NCI-H146 treated with DMSO at 0.1 percent for 48 hours (cell line): ENCODE measurements around the gene METTL17.
"Not testable (repeated sequence)": the region's sequence is repeated elsewhere in the genome, so short reads cannot be mapped to it uniquely, and the experiment has no call there.

Experiments
- DNase-seq: peaks from one replicate; lab custom pipeline; 2025; ENCODE audit not compliant: unreplicated experiment; lab: John Stamatoyannopoulos, UW

Gene METTL17

DNA sequence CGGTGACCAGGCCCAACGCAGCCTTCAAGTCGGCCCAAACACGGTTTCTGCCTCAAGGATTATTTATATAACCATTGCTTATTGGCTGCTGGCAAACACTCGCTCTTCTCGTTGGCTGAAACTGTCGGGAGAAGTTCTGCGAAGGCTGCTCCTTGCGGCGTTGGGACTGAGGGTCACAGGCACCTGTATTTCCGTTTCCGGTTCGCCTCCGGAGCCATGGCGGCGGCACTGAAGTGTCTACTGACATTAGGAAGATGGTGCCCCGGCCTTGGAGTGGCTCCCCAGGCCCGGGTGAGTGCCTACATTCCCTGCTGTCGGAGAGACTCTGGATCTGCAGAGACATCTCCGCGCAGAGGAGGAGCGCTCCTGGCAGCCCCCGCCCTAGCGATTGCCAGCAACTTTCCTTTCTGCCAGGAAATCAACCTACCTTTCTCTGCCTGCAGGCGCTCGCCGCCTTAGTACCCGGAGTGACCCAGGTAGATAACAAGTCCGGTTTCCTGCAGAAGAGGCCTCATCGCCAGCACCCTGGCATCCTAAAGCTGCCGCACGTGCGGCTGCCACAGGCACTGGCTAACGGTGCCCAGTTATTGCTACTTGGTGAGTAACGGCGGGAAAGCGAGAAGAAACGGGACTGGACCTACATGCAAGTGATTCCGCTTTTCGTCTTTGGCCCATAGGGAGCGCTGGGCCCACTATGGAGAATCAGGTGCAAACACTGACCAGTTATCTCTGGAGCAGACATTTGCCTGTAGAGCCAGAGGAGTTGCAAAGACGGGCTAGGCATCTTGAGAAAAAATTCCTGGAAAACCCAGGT is at the start of gene METTL17:
Gene METTL17 (plus strand): TSS at position 194 of the 814 bp plus-strand sequence. CDS start 23 bp downstream, at position 217.
- peak; percentile 84 for DNase-seq

DNA sequence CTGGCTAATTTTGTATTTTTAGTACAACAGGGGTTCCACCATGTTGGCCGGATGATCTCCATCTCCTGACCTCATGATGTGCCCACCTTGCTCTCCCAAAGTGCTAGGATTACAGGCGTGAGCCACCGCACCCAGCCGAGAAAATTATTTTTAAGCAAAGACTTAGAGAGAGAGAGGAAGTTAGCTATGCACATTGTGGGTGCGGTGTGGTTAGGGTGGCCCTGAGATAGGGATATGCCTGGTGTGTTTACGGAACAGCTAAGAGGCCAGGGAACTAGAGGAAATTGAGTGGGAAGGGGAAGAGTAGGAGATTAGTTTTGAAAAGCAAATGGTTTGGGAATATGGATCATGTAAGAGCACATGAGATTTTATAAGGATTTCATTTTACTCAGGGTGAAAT is 44.6 kb upstream of the METTL17 start:
- DNase-seq = not testable (repeated sequence)

- not testable (repeated sequence) for DNase-seq
These were observed 43.1 kb upstream of the METTL17 start for GRCh38 chr14:20946707-20947106.

- not testable (repeated sequence) for DNase-seq
These were observed 34.8 kb upstream of the METTL17 start, which contains the start of gene RNASE2 for GRCh38 chr14:20954736-20955537. Gene RNASE2 (plus strand): TSS chr14:20955487. CDS start chr14:20955772, 285 bp downstream.

- not testable (repeated sequence) for DNase-seq
These were observed 34.3 kb upstream of the METTL17 start for GRCh38 chr14:20955538-20955873.

GRCh38 chr14:20956376-20956976 is 33.3 kb upstream of the METTL17 start:
- DNase-seq = no peak

DNA sequence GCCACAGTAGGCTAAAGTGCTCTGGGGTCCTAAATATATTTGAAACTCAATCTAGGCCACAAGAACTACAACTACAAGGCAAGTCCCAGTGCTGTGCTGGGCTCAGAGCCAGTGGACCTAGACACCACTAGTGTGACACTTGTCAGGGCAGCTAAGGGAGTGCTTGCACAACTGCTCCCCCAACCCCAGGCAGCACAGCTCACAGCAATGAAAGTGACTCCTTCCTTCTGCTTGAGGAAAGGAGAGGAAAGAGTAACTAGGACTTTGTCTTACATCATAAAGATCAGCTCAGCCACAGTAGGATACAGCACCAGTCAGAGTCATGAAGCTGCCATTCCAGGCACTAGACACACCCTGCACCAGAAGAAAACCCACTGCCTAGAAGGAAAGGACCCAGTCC is 30.8 kb upstream of the METTL17 start:
- DNase-seq = not testable (repeated sequence)

GRCh38 chr14:20969336-20969735 is 20.4 kb upstream of the METTL17 start:
- no peak for DNase-seq

GRCh38 chr14:20970647-20970982 is 19.2 kb upstream of the METTL17 start:
- no peak for DNase-seq

DNA sequence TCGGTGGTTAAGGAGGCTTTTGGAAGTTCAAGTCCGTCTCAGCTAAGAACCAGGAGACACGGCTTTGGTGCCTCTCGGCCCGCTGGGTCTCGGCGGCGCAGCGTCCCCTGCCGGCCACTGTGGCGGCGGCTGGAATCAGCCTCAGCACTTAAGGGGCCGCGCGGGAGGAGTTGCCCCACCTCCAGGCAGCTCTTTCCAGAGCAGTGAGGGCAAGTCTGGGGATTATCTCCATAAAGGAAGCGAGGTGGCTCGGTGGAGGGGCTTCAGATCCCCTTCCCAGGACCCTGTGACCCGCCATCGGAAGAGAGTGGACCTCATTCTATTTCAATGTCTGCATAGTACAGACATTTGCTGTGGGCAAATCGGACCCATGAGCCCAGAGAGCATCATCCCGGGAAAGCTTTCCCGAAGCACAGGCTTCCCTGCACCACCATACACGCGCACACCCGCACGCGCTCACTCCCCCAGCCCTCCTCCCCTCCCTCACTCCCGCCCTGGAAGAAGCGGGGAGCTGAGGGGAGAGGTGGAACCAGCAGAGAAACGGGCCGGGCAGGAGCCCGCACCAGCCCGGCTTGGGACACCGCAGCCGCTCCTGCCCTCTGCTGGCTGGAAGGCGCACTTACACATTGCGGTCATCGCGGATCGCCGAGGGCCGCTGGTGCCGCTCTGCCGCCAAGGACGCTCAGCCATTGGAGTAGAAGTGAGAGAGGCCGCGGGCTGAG is 18.6 kb upstream of the METTL17 start:
- peak; percentile 57 for DNase-seq

GRCh38 chr14:20971705-20972021 is 18.1 kb upstream of the METTL17 start:
- no peak for DNase-seq

GRCh38 chr14:20973501-20973900 is 16.3 kb upstream of the METTL17 start:
- no peak for DNase-seq

- no peak for DNase-seq
These were observed 13.5 kb upstream of the METTL17 start for GRCh38 chr14:20976291-20976690.

DNA sequence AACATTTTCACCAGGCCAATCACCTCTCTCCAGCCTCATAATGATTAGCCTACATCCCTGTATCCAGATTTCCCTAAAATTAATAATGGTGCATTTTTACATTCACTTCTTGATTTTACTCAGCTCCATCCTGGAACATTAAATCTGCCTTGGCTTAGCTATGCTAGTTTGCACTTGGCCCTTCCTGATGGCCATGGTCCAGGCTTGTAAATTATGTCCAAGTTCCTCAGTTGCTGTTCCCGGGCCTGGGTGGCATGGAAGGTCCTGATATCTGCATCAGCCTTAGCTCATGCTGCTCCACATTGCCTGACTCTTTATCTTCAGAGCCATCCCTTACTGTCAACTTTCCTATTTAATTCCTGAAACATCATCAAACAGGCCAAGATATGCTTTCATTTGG is 11.1 kb upstream of the METTL17 start:
- DNase-seq = no peak

- DNase-seq = no peak
These were observed 8.9 kb upstream of the METTL17 start for GRCh38 chr14:20980906-20981305.

DNA sequence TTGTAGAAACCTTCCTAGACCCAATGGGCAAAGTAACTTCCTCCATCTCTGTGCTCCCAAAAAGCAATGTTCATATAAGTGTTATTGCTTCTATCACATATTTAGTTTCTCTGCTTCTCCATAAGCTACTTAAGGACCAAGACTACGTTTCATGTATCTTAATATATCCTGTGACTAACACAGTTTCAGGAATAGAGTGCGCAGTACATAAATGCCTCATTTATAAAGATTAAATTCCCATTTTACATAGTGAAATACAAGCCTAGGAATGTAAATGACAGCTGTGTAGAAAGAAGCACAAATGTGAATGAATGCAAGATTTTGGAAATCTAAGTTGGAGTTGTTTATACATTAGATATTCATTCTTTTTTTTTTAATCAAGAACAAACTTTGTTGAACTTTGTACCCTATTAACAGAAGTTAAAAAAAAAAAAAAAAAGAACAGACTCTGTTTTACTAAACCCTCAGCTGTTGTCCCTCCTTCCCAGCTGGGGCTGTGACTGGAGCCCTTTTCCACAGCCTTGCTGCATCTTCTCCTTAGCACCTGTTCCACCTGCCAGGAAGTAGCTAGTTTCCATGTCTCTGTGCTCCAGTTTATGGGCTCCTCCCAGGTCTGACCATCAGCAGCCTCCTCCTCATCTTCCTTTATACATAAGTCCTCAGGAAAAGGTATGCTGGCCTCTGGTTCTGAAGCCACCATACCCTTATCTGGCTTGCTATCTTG is 7.0 kb upstream of the METTL17 start:
- DNase-seq = no peak

GRCh38 chr14:20985650-20986049 is 4.1 kb upstream of the METTL17 start:
- not testable (repeated sequence) for DNase-seq

- no peak for DNase-seq
These were observed 3.0 kb upstream of the METTL17 start for GRCh38 chr14:20986811-20987210.

- no peak for DNase-seq
These were observed 886 bp upstream of the METTL17 start for GRCh38 chr14:20988717-20989470.

DNA sequence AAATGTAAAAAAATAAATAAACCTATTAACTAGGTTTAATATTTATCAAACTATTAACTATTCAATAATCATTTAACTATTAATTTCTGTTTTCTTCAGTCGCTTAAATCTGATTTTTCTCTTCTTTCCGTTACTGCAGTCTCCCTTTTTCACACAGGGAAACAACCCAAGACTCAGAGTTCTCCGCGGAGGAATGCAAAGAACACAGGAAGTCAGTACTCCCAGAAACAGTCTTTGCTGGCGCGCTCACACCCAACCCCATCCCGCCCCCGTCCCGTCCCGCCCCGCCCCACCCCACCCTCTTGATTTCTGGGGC is 351 bp upstream of the METTL17 start:
- DNase-seq = no peak
